Measurements from ENCODE around the gene TEDC2. TPM values are rescaled to one million over a fixed set of nuclear protein-coding genes. Genes with fewer than 3 reads are reported as not detected.
"Not testable (repeated sequence)": the region's sequence is repeated elsewhere in the genome, so short reads cannot be mapped to it uniquely, and the experiment has no call there.

The TEDC2 gene
- total RNA-seq, 4 donors from 2014 or later, result 0.33 to 0.91 TPM; not detected in 2

DNA sequence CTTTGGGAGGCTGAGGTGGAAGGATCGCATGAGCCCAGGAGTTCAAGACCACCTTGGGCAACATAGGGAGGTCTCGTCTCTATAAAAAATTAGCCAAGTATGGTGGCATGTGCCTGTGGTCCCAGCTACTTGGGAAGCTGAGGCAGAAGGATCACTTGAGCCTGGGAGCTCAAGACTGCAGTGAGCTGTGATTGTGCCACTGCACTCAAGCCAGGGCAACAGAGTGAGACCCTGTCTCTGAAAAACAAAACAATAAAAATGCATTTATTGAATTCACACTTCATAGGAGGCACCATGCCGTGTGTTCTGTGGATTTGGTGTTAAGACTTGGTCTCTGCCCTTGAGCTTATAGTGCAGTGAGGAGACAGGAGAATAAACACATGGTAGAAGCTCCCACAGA is 17.4 kb downstream of the TEDC2 start:
- intact Hi-C loops (cut with DNase I; ENCODE audit: low total_unique reads) (no loop called here), in situ Hi-C loops (cut with MboI; ENCODE audit: low sequenced_read_pairs in 4 of 4) (loop anchor here in 1 of 4 donors (25.0 kb wide), 1 partner anchor 140 kb away; the partner anchor contains the start of gene ABCA3)
- DNase-seq, result no peak

DNA sequence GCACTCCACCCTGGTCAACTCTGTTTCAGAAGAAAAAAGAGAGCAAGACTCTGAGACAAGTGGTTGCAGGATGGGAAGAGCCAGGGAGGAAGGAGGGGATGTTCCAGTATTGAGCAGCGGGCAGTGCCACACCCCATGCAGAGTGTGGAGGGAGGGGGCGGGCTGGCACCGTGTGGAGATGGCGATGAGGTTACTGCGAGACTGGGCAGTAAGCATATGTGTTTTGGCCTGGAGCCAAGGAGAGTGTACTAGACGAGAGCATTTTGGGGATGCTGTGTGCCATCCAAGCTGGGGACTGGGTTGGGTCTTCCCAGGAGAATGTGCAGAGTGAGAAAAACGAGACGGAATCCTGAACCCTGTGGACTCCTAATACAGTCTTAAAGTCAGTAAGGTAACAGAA is 18.4 kb downstream of the TEDC2 start:
- in situ Hi-C loops (cut with MboI; ENCODE audit: low sequenced_read_pairs in 4 of 4) (loop anchor here in 1 of 4 donors (25.0 kb wide), 1 partner anchor 141 kb away; the partner anchor contains the start of gene ABCA3), intact Hi-C loops (cut with DNase I; ENCODE audit: low total_unique reads) (no loop called here)
- Histone ChIP-seq H3K9me3 (no peaks in the 10 kb centered on the region), H3K36me3 (no peaks in the 10 kb centered on the region), H3K27me3 (peaks cover 0 to 3% (median 2%) of the 10 kb centered on the region in 3 donors), H3K4me3 (no peak overlapping the region), H3K4me1 (peaks cover 17 to 20% of the 10 kb centered on the region in 2 donors), H3K27ac (no peak overlapping the region)
- ATAC-seq, result no peak
- DNase-seq, result no peak
- TF ChIP-seq, protein P1, sequence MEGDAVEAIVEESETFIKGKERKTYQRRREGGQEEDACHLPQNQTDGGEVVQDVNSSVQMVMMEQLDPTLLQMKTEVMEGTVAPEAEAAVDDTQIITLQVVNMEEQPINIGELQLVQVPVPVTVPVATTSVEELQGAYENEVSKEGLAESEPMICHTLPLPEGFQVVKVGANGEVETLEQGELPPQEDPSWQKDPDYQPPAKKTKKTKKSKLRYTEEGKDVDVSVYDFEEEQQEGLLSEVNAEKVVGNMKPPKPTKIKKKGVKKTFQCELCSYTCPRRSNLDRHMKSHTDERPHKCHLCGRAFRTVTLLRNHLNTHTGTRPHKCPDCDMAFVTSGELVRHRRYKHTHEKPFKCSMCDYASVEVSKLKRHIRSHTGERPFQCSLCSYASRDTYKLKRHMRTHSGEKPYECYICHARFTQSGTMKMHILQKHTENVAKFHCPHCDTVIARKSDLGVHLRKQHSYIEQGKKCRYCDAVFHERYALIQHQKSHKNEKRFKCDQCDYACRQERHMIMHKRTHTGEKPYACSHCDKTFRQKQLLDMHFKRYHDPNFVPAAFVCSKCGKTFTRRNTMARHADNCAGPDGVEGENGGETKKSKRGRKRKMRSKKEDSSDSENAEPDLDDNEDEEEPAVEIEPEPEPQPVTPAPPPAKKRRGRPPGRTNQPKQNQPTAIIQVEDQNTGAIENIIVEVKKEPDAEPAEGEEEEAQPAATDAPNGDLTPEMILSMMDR (IDR thresholded peaks at IDR 0.05 in 4 of 5, conservative IDR thresholded peaks at IDR 0.05 in 1 of 5), result no peak
- TF ChIP-seq POLR2A (IDR thresholded peaks at IDR 0.05), result no peak

More for the DNA sequence above, 17.4 kb downstream of the TEDC2 start:
- TF ChIP-seq POLR2A (IDR thresholded peaks at IDR 0.05), result no peak
- TF ChIP-seq, protein P1 (IDR thresholded peaks at IDR 0.05 in 4 of 5, conservative IDR thresholded peaks at IDR 0.05 in 1 of 5), result no peak
- Histone ChIP-seq H3K4me1 (peaks cover 8 to 10% of the 10 kb centered on the region in 2 donors), H3K27ac (no peak overlapping the region), H3K27me3 (peaks cover 8 to 12% (median 11%) of the 10 kb centered on the region in 3 donors), H3K4me3 (no peak overlapping the region), H3K9me3 (no peaks in the 10 kb centered on the region), H3K36me3 (no peaks in the 10 kb centered on the region)
- ATAC-seq, result no peak

DNA sequence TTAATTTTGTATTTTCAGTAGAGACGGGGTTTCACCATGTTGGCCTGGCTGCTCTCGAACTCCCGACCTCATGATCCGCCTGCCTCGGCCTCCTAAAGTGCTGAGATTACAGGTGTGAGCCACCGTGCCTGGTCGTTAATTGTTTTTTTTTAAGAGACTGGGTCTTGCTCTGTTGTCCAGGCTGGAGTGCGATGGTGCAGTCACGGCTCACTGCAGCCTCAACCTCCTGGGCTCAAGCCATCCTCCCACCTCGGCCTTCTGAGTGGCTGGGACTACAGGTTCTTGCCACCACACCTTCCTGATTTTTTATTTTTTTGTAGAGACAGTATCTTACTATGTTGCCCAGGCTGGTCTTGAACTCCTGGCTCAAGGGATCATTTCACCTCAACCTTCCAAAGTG is 20.1 kb downstream of the TEDC2 start:
- not testable (repeated sequence) for H3K4me3 ChIP-seq, ATAC-seq, H3K36me3 ChIP-seq, H3K27ac ChIP-seq, DNase-seq, H3K27me3 ChIP-seq, H3K9me3 ChIP-seq
- H3K4me1 ChIP-seq, result peaks cover 27 to 37% of the 10 kb centered on the region in 2 donors
- intact Hi-C loops (cut with DNase I; ENCODE audit: low total_unique reads) (loop anchor here (5.0 to 10.0 kb wide), 2 partner anchors 55 to 138 kb away; partner anchors contain the start of genes ABCA3 and CCNF), in situ Hi-C loops (cut with MboI; ENCODE audit: low sequenced_read_pairs in 4 of 4) (loop anchor here in 1 of 4 donors (25.0 kb wide), 1 partner anchor 143 kb away; the partner anchor contains the start of gene ABCA3)

DNA sequence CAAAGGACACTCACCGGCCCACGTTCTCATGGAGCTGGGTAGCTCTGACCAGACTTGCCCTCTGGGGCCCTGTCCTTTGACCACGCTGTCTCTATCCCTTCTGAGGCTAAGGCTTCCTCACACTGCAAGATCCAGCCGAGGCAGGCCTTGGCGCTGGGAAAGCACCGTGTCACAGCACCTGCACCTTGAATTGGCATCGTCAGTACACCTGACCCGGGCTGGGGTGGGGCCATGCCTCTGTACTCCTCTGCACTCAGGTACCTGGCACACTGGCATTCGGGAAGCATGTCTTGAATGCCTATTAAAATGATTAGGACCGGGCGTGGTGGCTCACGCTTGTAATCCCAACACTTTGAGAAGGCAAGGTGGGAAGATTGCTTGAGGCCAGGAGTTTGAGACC is 21.0 kb downstream of the TEDC2 start:
- in situ Hi-C loops (cut with MboI; ENCODE audit: low sequenced_read_pairs in 4 of 4) (loop anchor here in 1 of 4 donors (25.0 kb wide), 1 partner anchor 144 kb away; the partner anchor contains the start of gene ABCA3), intact Hi-C loops (cut with DNase I; ENCODE audit: low total_unique reads) (loop anchor here (5.0 to 10.0 kb wide), 2 partner anchors 56 to 139 kb away; partner anchors contain the start of genes ABCA3 and CCNF)
- H3K27ac ChIP-seq, result no peak overlapping the region
- H3K4me3 ChIP-seq, result no peak overlapping the region
- no peak for DNase-seq
- H3K4me1 ChIP-seq, result peaks cover 26 to 38% of the 10 kb centered on the region in 2 donors
- no peak for ATAC-seq
- H3K27me3 ChIP-seq, result no peaks in the 10 kb centered on the region
- no peak for TF ChIP-seq POLR2A (IDR thresholded peaks at IDR 0.05)
- TF ChIP-seq, protein P1 (IDR thresholded peaks at IDR 0.05 in 4 of 5, conservative IDR thresholded peaks at IDR 0.05 in 1 of 5), result no peak
- H3K36me3 ChIP-seq, result no peaks in the 10 kb centered on the region
- no peaks in the 10 kb centered on the region for H3K9me3 ChIP-seq

DNA sequence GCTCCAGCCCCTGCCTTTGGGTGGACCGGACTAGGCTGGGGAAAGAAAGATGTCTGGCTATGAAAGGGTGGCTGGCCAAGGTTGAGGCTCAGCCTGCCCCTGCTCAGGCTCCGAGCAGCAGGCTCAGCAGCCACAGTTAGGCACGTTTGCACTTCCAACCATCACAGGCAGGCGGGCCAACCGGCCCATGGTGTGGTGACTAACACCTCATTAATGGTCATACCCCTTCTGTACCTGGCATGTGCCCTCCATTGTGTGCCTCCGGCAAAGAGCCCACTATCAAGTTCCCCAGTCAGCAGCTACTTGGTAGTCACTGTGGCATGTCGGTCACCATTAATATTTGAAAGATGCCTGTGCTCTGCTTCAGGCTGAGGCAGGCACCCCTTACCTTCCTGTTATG is 21.8 kb downstream of the TEDC2 start:
- TF ChIP-seq POLR2A (IDR thresholded peaks at IDR 0.05), result no peak
- TF ChIP-seq, protein P1 (IDR thresholded peaks at IDR 0.05 in 4 of 5, conservative IDR thresholded peaks at IDR 0.05 in 1 of 5), result no peak
- ATAC-seq (no peak), DNase-seq (no peak)
- intact Hi-C loops (cut with DNase I; ENCODE audit: low total_unique reads) (loop anchor here (1.0 to 10.0 kb wide), 3 partner anchors 14 to 139 kb away; partner anchors contain the start of genes ABCA3 and CCNF), in situ Hi-C loops (cut with MboI; ENCODE audit: low sequenced_read_pairs in 4 of 4) (loop anchor here in 1 of 4 donors (25.0 kb wide), 1 partner anchor 144 kb away; the partner anchor contains the start of gene ABCA3)
- H3K27me3 ChIP-seq, result no peaks in the 10 kb centered on the region
- no peaks in the 10 kb centered on the region for H3K9me3 ChIP-seq
- H3K27ac ChIP-seq, result no peak overlapping the region
- no peaks in the 10 kb centered on the region for H3K36me3 ChIP-seq
- peaks cover 23 to 40% of the 10 kb centered on the region in 2 donors for H3K4me1 ChIP-seq
- H3K4me3 ChIP-seq, result no peak overlapping the region

Data from gastrocnemius medialis (tissue), 4 donors.